WI38 (cell line): ENCODE results near the gene TOB1.
"Not testable (repeated sequence)": the region's sequence is repeated elsewhere in the genome, so short reads cannot be mapped to it uniquely, and the experiment has no call there.

Source experiments
- H3K4me3 ChIP-seq: 2 replicates; pipeline ENCODE4 v1.5.1; 2011; ENCODE audit warnings: low read depth, mild to moderate bottlenecking, control low read depth, low read length
- TF ChIP-seq, protein P1 (sequence below): IDR thresholded peaks from 2 replicates; pipeline ENCODE4 v1.5.1; 2012; ENCODE audit warnings: low read depth, mild to moderate bottlenecking, control low read depth, low read length

TOB1 gene

GRCh38 chr17:50883850-50884438 lies 17.8 kb upstream of the TOB1 start:
- TF ChIP-seq, protein P1, sequence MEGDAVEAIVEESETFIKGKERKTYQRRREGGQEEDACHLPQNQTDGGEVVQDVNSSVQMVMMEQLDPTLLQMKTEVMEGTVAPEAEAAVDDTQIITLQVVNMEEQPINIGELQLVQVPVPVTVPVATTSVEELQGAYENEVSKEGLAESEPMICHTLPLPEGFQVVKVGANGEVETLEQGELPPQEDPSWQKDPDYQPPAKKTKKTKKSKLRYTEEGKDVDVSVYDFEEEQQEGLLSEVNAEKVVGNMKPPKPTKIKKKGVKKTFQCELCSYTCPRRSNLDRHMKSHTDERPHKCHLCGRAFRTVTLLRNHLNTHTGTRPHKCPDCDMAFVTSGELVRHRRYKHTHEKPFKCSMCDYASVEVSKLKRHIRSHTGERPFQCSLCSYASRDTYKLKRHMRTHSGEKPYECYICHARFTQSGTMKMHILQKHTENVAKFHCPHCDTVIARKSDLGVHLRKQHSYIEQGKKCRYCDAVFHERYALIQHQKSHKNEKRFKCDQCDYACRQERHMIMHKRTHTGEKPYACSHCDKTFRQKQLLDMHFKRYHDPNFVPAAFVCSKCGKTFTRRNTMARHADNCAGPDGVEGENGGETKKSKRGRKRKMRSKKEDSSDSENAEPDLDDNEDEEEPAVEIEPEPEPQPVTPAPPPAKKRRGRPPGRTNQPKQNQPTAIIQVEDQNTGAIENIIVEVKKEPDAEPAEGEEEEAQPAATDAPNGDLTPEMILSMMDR = no peak
- no peak overlapping the region for H3K4me3 ChIP-seq

GRCh38 chr17:50882851-50883250 lies 16.7 kb upstream of the TOB1 start:
- no peak overlapping the region for H3K4me3 ChIP-seq
- TF ChIP-seq, protein P1 = no peak

DNA sequence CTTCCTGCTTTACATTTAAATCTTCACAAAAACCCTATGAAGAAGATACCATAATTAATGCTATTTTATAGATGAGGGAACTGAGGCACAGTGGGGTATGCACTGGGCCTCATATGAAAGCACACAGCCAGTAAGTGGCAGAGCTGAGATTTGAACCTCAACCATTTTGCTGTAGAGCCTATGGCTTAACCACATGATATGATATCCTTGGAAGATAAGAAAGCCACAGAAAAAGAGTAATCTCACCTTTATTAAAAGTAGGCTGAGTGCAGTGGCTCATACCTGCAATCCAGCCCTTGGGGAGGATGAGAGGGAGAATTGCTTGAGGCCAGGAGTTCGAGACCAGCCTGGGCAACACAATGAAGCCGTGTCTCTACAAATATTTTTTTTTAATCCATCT lies 15.0 kb upstream of the TOB1 start:
- TF ChIP-seq, protein P1 = no peak
- H3K4me3 ChIP-seq = no peak overlapping the region

DNA sequence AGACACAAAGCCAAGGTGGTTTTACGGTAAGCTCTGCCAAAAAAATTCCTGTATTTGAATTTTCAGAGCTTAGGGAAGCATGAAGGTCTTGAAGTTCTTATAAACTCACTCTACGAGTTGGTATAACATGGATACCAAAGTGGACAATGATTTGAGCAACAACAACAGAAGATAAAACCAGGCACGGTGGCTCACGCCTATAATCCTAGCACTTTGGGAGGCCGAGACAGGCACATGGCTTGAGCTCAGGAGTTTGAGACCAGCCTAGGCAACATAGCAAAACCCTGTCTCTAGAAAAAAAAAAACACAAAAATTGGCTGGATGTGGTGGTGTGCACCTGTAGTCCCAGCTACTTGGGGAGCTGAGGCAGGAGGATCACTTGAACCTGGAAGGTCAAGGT lies 12.9 kb upstream of the TOB1 start:
- H3K4me3 ChIP-seq = no peak overlapping the region
- TF ChIP-seq, protein P1 = no peak

- TF ChIP-seq, protein P1 = no peak
- no peak overlapping the region for H3K4me3 ChIP-seq
These were observed 11.7 kb upstream of the TOB1 start for GRCh38 chr17:50877838-50878237.

DNA sequence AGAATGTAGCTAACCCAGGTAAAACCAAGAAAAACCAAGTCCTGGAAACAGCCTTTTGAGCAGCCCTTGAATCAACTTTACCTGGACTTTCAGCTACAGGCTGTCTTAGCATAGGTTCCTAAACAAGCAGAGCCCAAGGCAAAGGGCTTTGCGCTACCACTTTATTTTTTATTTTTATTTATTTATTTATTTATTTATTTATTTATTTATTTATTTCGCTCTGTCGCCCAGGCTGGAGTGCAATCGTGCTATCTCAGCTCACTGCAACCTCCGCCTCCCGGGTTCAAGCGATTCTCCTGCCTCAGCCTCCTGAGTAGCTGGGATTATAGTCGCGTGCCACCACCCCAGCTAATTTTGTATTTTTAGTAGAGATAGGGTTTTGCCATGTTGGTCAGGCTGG lies 10.9 kb upstream of the TOB1 start:
- not testable (repeated sequence) for H3K4me3 ChIP-seq

GRCh38 chr17:50875074-50875473 lies 8.9 kb upstream of the TOB1 start:
- no peak overlapping the region for H3K4me3 ChIP-seq

More at GRCh38 chr17:50875074-50875473, 8.9 kb upstream of the TOB1 start:
- TF ChIP-seq, protein P1 = no peak
